Fibroblast of upper back skin (primary cell): ENCODE measurements around the gene SLC35A4.
"Not testable (repeated sequence)": the region's sequence is repeated elsewhere in the genome, so short reads cannot be mapped to it uniquely, and the experiment has no call there.

Experiments
- DNase-seq: peaks from one replicate; pipeline ENCODE4 v3.0.0-alpha.2; 2013

SLC35A4 gene

DNA sequence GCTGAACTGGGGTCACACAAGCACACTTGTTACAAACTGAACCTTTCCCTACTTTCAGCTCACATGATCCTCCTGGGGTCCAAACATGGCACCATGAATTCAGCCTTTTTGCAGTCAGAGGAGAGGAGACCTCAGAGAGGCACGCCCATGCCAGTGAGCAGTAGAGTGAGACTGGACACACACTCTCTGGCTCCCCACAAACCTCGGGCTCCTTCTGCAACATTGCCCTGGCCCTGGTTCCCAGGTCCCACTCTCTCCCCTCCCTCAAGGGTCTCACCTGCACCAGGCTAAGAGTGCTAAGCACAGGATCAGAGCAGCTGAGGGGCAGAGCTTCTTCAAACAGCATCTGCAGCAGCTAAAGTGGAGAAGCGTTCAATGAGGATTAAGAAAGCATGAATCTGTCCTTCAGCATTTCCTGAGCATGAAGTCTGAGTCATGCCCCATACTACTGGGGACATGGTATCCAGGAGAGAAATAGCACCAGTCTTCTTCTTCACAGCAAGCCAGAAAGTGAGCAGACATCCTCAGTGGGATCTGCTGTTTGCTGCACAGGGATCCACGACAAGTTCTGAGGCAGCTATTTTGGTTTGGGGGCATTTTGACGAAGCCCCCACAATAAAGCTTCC lies 27.2 kb downstream of the SLC35A4 start:
- peak; percentile 39 for DNase-seq

DNA sequence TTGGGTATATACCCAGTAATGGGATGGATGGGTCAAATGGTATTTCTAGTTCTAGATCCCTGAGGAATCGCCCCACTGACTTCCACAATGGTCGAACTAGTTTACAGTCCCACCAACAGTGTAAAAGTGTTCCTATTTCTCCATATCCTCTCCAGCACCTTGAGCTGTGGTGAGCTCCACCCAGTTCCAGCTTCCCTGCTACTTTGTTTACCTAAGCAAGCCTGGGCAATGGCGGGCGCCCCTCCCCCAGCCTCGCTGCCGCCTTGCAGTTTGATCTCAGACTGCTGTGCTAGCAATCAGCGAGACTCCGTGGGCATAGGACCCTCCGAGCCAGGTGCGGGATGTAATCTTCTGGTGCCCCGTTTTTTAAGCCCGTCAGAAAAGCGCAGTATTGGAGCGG lies 28.4 kb downstream of the SLC35A4 start:
- not testable (repeated sequence) for DNase-seq

DNA sequence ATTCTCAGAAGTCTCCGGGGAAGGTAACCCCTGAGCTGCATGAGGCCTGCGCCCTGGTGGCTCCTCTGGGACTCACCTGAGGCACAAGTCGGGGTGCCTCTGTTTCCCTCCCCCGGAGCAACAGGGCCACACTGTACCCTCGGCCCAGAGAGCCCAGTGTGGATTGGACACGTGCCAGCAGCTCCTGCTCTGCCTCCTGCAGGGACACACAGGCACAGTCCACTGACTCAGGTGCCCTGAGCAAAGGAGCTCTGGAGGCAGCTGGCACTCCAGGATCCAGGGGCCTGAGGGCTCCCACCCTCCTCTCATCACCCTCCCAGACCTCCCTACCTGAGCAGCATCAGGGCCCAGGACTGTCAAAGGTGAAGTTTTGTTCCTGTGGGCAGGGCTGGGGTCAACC lies 29.5 kb downstream of the SLC35A4 start:
- no peak for DNase-seq

DNA sequence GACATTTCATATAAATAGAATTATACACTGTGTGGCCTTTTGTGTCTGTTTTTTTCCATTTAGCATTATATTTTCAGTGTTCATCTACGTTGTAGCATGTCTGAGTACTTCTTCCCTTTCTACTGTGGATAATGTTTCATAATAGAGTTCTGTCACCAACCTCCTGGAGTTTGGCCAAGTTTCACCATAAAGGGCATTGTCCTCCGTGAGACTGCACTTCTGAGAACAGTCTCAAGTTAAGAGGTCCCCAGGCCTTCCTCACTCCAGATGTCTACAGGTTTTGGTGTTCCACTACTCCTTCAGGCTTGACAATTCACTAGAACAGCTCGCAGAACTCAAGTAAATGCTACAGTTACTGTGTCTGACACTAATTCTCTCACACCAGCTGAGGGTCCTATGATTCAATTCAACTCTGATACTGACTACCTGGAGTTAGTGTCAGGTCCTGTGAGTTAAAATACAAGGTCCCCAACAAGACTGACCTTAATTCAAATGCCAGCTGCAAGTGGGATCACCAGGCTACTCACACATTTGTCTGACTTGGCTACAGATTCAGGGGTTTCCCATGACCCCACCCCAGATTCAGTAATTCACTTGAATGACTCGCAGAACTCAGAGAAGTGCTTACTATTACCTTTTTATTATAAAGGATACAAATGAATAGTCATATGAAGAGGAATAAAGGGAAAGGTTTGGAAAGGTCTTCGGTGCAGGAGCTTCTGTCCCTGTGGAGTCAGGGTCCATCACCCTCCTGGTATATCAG lies 31.1 kb downstream of the SLC35A4 start:
- DNase-seq: no peak

DNA sequence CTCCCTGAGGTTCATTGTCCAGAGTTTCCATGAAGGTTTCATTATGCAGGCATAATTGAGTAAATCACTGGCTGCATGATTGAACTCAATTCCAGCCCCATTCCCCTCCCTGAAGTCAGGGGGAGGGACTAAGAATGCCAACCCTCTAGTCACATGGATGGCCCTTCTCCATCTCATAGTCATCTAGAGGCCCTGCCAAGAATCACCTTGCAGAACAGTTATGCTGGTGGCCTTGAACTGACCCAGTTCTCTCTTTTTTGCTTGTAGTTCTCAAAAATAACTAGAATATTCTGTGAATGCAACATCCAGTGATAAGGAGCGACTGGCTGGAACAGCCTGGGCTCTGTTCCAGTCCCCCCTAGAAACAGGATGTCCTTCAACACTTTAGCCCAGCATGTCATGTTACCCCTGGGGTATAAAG lies 31.7 kb downstream of the SLC35A4 start:
- no peak for DNase-seq

DNA sequence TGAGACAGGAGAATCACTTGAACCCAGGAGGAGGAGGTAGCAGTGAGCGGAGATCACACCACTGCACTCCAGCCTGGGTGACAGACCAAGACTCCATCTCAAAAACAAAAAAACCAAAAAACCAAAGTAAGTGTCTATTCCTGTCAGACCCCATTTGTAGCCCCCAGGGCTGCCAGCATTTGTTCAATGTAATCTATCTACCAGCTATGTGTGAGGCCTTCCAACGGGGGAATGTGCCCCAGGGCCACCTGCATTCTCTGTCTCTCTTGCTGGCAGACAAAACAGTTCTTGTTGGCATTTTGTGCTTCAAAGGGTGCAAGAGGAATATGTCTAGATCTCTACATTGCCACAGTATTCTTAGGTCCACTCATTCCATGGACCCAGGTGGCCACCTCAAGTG lies 34.2 kb downstream of the SLC35A4 start:
- DNase-seq: no peak

DNA sequence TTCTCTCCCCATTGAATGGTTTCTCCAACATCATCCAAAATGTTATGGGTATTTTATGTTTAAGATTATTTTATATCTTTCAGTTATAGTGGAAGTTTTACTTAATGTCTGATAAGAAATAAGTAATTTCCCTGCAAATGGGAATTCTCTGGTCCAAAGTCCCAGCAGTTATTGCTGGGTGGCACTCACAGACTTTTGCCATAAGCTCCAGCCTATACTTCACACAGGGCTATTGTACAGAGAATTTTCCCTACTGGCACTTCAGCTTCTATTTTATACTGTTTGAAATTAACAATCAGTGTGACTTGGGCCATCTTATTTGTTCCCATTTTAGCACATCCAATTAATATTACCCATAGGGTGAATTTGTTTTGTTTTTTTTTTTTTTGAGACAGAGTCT lies 35.5 kb downstream of the SLC35A4 start:
- no peak for DNase-seq

DNA sequence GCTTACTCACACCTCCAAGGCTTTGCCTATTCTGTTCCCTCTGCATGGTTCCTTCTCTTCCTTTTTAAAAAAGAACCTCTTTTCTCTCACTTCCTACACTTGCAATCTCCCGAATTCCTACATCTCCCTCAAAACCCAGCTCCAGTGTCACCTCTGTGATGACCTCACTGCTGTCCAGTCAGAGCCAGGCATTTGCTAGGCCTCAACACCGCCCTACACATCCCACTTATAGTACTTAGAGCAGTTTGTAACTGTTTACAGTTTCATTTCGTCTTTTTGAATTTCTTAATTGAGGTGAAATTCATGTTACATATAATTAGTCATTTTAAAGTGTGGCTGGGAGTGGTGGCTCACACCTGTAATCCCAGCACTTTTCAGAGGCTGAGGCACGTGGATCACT lies 37.5 kb downstream of the SLC35A4 start:
- no peak for DNase-seq

DNA sequence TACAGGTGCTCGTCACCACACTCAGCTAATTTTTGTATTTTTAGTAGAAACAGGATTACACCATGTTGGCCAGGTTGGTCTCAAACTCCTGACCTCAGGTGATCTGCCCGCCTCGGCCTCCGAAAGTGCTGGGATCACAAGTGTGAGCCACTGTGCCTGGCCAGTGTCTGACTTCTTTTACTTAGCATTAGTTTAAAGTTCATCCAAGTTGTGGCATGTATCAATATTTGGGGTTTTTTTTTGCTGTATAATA lies 38.7 kb downstream of the SLC35A4 start:
- DNase-seq: not testable (repeated sequence)

DNA sequence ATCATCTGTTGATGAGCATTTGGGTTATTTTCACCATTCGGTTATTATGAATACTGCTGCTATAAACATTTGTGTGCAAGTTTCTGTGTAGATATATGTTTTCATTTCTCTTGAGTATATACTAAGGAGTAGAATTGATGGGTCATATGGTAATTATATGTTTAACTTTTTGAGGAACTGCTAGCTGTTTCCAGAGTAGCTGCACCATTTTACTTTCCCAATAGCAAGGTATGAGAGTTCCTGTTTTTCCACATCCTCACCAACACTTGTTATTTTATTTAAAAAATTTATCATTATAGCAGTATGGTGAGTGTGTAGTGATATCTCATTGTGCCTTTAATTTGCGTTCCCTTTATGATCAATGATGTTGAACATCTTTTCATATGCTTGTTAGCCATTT lies 39.1 kb downstream of the SLC35A4 start:
- no peak for DNase-seq

DNA sequence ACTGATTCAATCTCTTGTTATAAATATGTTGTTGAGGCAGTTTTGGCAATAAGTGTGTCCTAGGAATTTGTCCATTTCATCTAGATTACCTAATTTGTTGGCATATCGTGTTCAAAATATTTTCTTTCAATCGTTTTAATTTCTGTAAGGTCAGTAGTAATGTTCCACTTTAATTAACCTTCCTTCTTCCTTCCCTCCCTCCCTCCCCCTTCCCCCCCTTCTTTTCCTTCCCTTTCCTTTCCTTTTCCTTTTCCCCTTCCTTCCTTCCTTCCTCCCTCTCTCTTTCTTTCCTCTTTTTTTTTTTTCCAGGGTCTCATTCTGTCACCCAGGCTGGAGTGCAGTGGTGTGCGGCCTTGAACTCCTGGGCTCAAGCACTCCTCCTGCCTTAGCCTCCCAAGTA lies 41.3 kb downstream of the SLC35A4 start:
- no peak for DNase-seq

DNA sequence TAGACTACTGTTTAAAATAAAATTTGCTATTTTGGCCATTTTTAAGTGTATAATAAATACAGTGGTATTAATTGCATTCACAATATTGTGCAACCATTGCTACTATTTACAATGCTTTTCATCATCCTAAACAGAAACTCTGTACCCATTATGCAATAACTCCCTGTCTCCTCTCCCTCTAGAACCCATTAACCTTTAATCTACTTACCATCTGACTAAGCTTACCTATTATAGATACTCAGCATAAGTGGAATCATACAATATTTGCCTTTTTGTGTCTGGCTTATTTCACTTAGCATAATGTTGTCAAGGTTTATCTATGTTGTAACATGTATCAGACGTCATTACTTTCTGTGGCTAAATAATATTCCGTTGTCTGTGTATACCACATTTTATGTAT lies 42.4 kb downstream of the SLC35A4 start:
- DNase-seq: no peak

DNA sequence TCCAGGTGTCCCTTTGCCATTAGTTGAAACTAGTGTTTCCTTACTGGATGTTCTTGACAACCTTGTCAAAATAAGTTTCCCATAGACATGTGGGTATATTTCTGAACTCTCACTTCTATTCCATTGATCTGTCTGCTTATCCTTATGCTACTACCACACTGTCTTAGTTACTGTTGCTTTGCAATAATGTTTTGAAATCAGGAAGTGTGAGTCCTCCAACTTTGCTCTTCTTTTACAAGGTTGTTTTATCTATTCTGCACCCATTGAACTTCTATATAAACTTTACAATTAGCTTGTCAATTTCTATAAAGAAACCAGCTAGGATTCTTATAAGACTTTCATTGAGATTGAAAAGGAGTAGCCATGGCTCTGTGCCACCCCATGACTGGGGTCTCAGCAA lies 44.1 kb downstream of the SLC35A4 start:
- DNase-seq: no peak

DNA sequence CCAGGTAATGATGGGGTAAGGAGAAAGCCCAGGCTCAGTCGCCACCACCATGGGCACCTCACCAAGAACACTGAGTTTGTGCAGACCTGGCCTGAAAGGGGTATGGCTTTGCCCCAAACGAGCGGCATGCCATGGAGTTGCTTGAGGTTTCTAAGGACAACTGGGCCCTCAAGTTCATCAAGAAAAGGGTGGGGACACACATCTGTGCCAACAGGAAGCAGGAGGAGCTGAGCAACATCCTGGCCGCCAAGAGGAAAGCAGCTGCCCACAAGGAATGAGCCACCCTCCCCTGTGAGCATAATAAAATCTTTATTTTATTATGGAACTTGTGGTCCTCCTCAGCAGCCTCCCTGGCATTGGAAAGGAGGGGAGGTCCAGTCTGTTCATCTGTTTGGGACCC lies 44.5 kb downstream of the SLC35A4 start:
- DNase-seq: no peak

DNA sequence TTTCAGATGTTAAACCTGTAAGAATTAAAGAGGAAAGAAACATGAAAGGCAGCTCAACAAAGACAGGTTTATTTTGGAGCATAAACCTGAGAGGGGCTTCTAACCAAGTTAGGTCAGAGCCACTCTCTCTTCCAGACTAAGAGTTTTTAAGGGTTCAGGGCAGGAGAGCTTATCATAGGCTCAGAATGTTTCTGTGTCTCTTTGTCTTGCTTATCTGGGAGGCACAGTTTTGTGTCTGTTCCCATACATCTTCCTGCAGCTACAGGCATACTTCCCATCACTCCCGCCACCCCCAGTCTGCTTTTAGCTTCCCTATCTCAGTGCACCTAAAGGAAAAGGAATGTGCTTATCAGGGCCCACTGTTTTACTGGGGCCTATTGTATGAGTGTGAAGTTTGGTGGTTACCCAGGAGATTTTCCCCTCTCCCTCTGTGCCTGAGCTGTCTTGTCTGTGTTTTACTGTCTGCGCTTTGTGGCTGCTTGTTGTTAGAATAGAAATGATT lies 46.4 kb downstream of the SLC35A4 start:
- no peak for DNase-seq
